HG03442 (cell line): ENCODE results near the gene VSIG4.
"Not testable (repeated sequence)": the region's sequence is repeated elsewhere in the genome, so short reads cannot be mapped to it uniquely, and the experiment has no call there.

Experiments
- ATAC-seq: cut with Tn5 transposase; IDR thresholded peaks from one replicate; pipeline ENCODE4 v1.9.1; 2021; ENCODE audit warnings: mild to moderate bottlenecking, moderate library complexity; ENCODE audit not compliant: unreplicated experiment

Gene VSIG4

GRCh38 chrX:65985922-65986588 is 53.8 kb downstream of the VSIG4 start:
- peak; percentile 84 for ATAC-seq

GRCh38 chrX:65985211-65985610 is 54.7 kb downstream of the VSIG4 start:
- no peak for ATAC-seq

GRCh38 chrX:65977161-65977560 is 62.7 kb downstream of the VSIG4 start:
- not testable (repeated sequence) for ATAC-seq

GRCh38 chrX:65976161-65976560 is 63.7 kb downstream of the VSIG4 start:
- ATAC-seq, result no peak

- not testable (repeated sequence) for ATAC-seq
Measured at GRCh38 chrX:65975161-65975751, 64.6 kb downstream of the VSIG4 start.
